ENCODE data around the gene KRT85. TPM values are rescaled to one million over a fixed set of nuclear protein-coding genes. Genes with fewer than 3 reads are reported as not detected.

KRT85 gene
- total RNA-seq = not detected in 2 replicates

GRCh38 chr12:52366738-52367485, at the start of gene KRT85:
Gene KRT85 (minus strand): TSS chr12:52367481. CDS start chr12:52367405, 76 bp downstream.
- TF ChIP-seq CTCF (IDR thresholded peaks at IDR 0.05; ENCODE audit: insufficient read depth, low read length, poor library complexity, severe bottlenecking) = no peak

GRCh38 chr12:52416795-52417194, 49.5 kb upstream of the KRT85 start:
- no peaks in the 10 kb centered on the region for H3K27me3 ChIP-seq (ENCODE audit: control insufficient read depth, insufficient read depth, low read length)
- no peaks in the 10 kb centered on the region for H3K36me3 ChIP-seq (ENCODE audit: control insufficient read depth, insufficient read depth, low read length)
- DNase-seq (ENCODE audit: low read depth) = no peak

More at GRCh38 chr12:52366738-52367485, at the start of gene KRT85:
- Histone ChIP-seq H3K27me3 (ENCODE audit: control insufficient read depth, insufficient read depth, low read length) (peaks cover 19% of the 10 kb centered on the region), H3K4me3 (ENCODE audit: low read depth, low read length) (no peak within 1 kb of the TSS), H3K36me3 (ENCODE audit: control insufficient read depth, insufficient read depth, low read length) (no peaks in the 10 kb centered on the region)
- no peak for DNase-seq (ENCODE audit: low read depth)

GRCh38 chr12:52415870-52416750, 48.8 kb upstream of the KRT85 start:
- no peak for DNase-seq (ENCODE audit: low read depth)
- Histone ChIP-seq H3K4me3 (ENCODE audit: low read depth, low read length) (no peak overlapping the region), H3K36me3 (ENCODE audit: control insufficient read depth, insufficient read depth, low read length) (no peaks in the 10 kb centered on the region), H3K27me3 (ENCODE audit: control insufficient read depth, insufficient read depth, low read length) (no peaks in the 10 kb centered on the region)
- no peak for TF ChIP-seq CTCF (IDR thresholded peaks at IDR 0.05; ENCODE audit: insufficient read depth, low read length, poor library complexity, severe bottlenecking)

More at GRCh38 chr12:52416795-52417194, 49.5 kb upstream of the KRT85 start:
- TF ChIP-seq CTCF (IDR thresholded peaks at IDR 0.05; ENCODE audit: insufficient read depth, low read length, poor library complexity, severe bottlenecking) = no peak
- H3K4me3 ChIP-seq (ENCODE audit: low read depth, low read length) = no peak overlapping the region

- Histone ChIP-seq H3K4me3 (ENCODE audit: low read depth, low read length) (no peak overlapping the region), H3K36me3 (ENCODE audit: control insufficient read depth, insufficient read depth, low read length) (no peaks in the 10 kb centered on the region), H3K27me3 (ENCODE audit: control insufficient read depth, insufficient read depth, low read length) (no peaks in the 10 kb centered on the region)
- no peak for DNase-seq (ENCODE audit: low read depth)
- no peak for TF ChIP-seq CTCF (IDR thresholded peaks at IDR 0.05; ENCODE audit: insufficient read depth, low read length, poor library complexity, severe bottlenecking)
These were observed 47.7 kb upstream of the KRT85 start for GRCh38 chr12:52414936-52415335.

- no peak for DNase-seq (ENCODE audit: low read depth)
- H3K27me3 ChIP-seq (ENCODE audit: control insufficient read depth, insufficient read depth, low read length) = no peaks in the 10 kb centered on the region
- H3K4me3 ChIP-seq (ENCODE audit: low read depth, low read length) = no peak overlapping the region
- no peak for TF ChIP-seq CTCF (IDR thresholded peaks at IDR 0.05; ENCODE audit: insufficient read depth, low read length, poor library complexity, severe bottlenecking)
- H3K36me3 ChIP-seq (ENCODE audit: control insufficient read depth, insufficient read depth, low read length) = no peaks in the 10 kb centered on the region
These were observed 46.6 kb upstream of the KRT85 start for GRCh38 chr12:52413782-52414345.
